CD4-positive, alpha-beta T cell treated with Interleukin-15 for 4 hours (primary cell): ENCODE data around the gene SURF4.
"Not testable (repeated sequence)": the region's sequence is repeated elsewhere in the genome, so short reads cannot be mapped to it uniquely, and the experiment has no call there.

Source experiments
- DNase-seq: peaks from one replicate; pipeline ENCODE4 v3.0.0-alpha.2; 2020; ENCODE audit warnings: low spot score

SURF4 gene

DNA sequence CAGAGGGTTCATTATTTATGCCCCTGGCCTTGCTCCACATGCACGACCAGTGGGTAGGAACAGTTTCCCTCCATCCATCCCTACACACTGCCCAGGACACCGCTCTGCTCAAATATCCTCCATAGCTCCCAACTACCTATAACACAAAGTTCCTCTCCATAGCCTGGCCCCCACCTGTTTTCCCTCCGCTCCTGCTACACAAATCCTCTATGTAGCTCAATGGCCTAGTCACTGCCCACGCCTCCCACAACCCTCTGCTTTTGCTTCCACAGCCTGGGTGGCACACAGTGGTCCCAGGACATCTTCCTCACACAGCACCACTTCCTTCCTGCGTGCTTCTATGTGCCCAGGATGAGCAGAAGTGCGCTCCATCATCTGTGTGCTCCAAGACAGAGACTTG, 21.5 kb upstream of the SURF4 start:
- no peak for DNase-seq

- no peak for DNase-seq
Observed at GRCh38 chr9:133396952-133397351, 21.1 kb upstream of the SURF4 start.

DNA sequence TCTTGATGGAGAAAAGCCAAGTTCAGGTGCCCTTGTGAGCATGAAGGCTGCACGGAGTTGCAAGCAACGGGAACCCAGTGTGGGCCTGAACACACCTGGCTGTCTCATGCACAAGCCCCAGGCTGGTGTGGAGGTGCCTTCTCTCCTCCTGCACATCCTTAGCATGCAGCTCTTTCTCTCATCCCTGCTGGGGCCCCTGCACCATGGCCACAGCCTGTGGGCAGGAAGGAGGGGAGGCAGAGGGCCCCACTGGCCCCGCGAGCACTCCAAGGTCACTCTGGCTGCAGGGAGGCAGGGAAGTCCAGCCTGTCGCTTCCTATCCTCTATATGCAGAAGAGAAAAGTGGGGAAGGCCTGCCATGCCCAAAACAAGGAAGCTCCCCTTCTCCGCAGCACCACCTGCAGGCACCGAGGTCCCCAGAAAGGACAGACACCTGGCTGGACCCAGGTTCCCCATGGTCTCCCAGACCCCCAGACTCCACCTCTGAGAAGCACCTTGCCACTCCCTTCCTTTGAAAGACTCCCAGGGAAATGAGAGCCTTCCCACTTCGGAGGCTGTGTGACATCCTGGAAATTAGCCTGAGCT, 18.9 kb upstream of the SURF4 start:
- no peak for DNase-seq

- no peak for DNase-seq
Observed at GRCh38 chr9:133393399-133393798, 17.5 kb upstream of the SURF4 start.

GRCh38 chr9:133392308-133392707, 16.4 kb upstream of the SURF4 start:
- not testable (repeated sequence) for DNase-seq

DNA sequence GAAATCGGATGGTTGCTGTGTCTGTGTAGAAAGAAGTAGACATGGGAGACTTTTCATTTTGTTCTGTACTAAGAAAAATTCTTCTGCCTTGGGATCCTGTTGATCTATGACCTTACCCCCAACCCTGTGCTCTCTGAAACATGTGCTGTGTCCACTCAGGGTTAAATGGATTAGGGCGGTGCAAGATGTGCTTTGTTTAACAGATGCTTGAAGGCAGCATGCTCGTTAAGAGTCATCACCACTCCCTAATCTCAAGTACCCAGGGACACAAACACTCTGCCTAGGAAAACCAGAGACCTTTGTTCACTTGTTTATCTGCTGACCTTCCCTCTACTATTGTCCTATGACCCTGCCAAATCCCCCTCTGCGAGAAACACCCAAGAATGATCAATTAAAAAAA, 15.6 kb upstream of the SURF4 start:
- not testable (repeated sequence) for DNase-seq

DNA sequence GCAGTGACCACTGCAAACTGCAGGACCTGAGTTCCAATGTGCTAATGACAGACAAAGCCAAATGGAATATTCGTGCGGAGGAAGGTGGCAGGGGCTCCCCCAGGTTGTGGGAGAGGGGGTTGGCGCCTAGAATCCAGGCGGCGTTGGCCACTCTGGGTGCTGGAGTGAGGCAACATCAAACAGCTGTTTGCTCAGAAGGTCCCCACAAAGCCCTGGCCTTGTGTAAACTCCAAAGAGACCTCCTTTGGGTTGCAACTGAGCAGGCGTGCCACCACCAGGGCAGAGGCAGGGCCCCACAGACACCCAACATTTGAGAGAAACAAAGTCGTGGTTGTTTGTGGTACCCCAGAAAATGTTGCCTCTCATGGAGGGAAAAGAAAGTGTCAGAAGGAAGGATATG, 14.9 kb upstream of the SURF4 start:
- DNase-seq = no peak

- DNase-seq = no peak
Observed at GRCh38 chr9:133389562-133389961, 13.7 kb upstream of the SURF4 start.

DNA sequence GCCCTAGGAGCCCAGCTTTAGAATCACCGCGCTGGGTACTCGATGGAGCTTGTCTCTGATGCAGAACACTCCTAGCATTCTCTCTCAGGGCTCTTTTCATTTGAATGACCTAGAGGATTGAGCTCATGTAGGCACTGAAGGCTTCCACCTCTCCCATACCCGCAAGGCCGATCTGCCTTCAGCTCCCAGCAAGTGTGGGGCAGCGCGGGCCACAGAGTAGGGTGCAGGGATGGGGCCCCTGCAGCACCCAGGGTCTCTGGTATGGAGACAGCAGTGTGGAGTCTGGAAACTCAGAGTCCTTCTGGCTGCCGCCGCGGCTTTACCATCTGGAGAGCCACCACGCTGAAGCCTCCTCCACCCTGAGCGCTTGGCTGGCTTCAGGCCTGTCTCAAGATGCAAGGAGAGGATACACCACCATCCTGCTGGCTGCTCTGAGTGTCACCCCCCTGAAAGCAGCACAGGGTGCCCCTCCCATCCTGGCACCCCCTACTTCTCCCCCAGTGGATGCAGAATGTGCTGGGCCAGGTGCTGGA, 13.2 kb upstream of the SURF4 start:
- DNase-seq = no peak

- DNase-seq = no peak
Observed at GRCh38 chr9:133387680-133388079, 11.8 kb upstream of the SURF4 start.

DNA sequence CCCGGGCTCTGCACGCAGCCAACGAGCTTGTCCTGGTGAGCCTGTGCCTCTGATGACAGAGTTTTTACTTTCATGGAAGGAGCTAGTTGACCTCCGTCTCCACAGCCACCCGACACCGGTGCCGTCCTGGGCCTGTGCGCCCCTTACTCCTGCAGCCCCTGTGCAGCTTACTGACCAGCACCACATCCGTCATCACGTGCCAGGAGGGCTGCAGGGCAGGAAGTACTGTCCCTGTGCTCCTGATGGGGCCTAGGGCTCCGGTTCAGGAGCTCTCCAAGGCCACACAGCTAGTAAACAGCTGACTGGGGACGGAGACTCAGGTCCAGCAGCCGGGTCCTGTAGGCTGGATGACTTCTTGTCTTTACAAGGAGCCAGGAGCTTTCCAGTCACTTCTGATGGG, 10.5 kb upstream of the SURF4 start:
- no peak for DNase-seq

DNA sequence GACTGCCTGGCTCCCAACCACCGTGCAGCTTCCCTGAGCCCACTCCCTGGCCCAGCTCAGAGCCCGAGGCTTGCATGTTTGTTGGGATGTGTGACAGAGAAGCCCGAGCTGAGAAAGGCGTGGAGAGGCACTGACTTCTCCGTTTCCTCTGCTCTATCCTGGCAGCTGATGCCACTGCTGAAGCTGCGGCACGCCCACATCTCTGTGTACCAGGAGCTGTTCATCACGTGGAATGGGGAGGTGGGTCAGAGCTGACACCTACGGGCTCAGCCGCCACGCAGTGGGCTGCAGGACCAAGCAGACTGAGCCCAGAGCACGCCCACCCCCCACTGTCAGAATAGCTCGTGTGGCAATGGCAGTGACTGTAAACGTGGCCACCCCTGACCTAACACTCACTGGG, 9.6 kb upstream of the SURF4 start:
- DNase-seq = no peak

- DNase-seq = no peak
Observed at GRCh38 chr9:133384736-133385321, 9.0 kb upstream of the SURF4 start.

- DNase-seq = no peak
Observed at GRCh38 chr9:133383438-133383837, 7.6 kb upstream of the SURF4 start.

DNA sequence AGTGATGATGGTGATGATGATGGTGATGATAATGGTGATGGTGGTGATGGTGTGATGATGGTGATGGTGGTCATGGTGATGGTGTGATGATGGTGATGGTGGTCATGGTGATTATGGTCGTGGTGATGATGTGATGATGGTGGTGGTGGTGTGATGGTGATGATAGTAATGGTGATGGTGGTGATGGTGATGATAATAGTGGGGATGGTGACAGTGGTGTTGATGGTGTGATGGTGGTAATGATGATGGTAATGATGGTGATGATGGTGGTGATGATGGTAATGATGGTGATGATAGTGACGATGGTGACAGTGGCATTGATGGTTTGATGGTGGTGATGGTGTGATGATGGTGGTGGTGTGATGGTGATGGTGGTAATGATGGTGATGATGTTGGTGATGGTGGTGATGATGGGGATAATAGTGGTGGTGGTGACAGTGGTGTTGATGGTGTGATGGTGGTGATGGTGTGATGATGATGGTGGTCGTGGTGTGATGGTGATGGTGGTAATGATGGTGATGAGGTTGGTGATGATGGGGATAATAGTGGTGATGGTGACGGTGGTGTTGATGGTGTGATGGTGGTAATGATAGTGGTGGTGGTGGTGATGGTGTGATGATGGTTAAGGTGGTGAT, 6.8 kb upstream of the SURF4 start:
- no peak for DNase-seq

DNA sequence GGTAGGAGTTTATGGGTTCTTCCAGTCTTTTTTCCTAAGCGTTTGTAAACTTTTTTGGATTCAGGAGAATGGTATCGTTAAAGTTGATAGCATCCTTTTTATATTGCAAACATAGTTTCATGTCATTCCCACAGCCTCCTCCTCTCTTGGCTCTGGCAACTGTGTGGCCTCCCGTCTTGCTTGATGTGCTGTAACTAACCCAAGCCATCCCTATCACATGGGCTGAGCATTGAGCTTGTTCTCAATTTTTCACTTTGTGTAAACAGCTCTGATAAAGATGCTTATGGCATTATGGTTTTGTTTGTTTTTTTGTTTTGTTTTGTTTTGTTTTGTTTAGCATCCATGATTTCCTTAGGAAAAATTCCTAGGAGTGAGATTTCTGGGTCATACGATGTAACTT, 4.9 kb upstream of the SURF4 start:
- DNase-seq = no peak

- no peak for DNase-seq
Observed at GRCh38 chr9:133379153-133380086, 3.6 kb upstream of the SURF4 start.

- DNase-seq = no peak
Observed at GRCh38 chr9:133378408-133378962, 2.6 kb upstream of the SURF4 start.

GRCh38 chr9:133377721-133378216, 1.9 kb upstream of the SURF4 start:
- DNase-seq = no peak

GRCh38 chr9:133377280-133377679, 1.4 kb upstream of the SURF4 start:
- DNase-seq = not testable (repeated sequence)

GRCh38 chr9:133375116-133375723, 640 bp downstream of the SURF4 start:
- no peak for DNase-seq
